Spleen (tissue), 11 donors: ENCODE data around the gene SH3BP4. TPM values are rescaled to one million over a fixed set of nuclear protein-coding genes. Genes with fewer than 3 reads are reported as not detected.

ENCODE experiments used
- DNase-seq: peaks from one replicate; pipeline ENCODE4 v3.0.0-alpha.2; 2020
- H3K27ac ChIP-seq, 8 donors: fragments of 200-600 bp; sonication (generic) in 7 of 8; 1 replicate in 4 of 8; 2 replicates in 4 of 8; pipeline versions ENCODE4 v1.5.0 to v1.8.0; 2016 to 2021; ENCODE audit warnings: inconsistent platforms in 4 of 8, mild to moderate bottlenecking in 4 of 8, moderate library complexity in 1 of 8
- H3K27me3 ChIP-seq, 7 donors: fragments of 200-600 bp; sonication (generic) in 6 of 7; replicated peaks in 1 of 7; 1 replicate in 4 of 7; 2 replicates in 3 of 7; pipeline versions ENCODE4 v1.5.0 to v1.8.0; 2016 to 2021; ENCODE audit warnings: inconsistent platforms in 3 of 7, mild to moderate bottlenecking in 1 of 7
- H3K36me3 ChIP-seq, 6 donors: fragments of 200-600 bp; sonication (generic) in 5 of 6; 1 replicate in 4 of 6; 2 replicates in 2 of 6; pipeline versions ENCODE4 v1.5.0 to v1.8.0; 2016 to 2021; ENCODE audit warnings: inconsistent platforms in 2 of 6
- H3K4me1 ChIP-seq, 6 donors: fragments of 200-600 bp; sonication (generic) in 5 of 6; 1 replicate in 3 of 6; 2 replicates in 3 of 6; pipeline versions ENCODE4 v1.5.0 to v1.8.0; 2016 to 2021; ENCODE audit warnings: inconsistent platforms in 3 of 6
- H3K4me3 ChIP-seq, 8 donors: fragments of 200-600 bp; sonication (generic) in 7 of 8; 1 replicate in 4 of 8; 2 replicates in 4 of 8; pipeline versions ENCODE4 v1.5.0 to v1.8.0; 2016 to 2021; ENCODE audit warnings: inconsistent platforms in 4 of 8, mild to moderate bottlenecking in 4 of 8, moderate library complexity in 2 of 8
- H3K9me3 ChIP-seq, 8 donors: fragments of 200-600 bp; sonication (generic) in 7 of 8; 1 replicate in 4 of 8; 2 replicates in 4 of 8; pipeline versions ENCODE4 v1.5.0 to v1.8.0; 2016 to 2021; ENCODE audit warnings: inconsistent platforms in 4 of 8
- CTCF ChIP-seq, 11 experiments: fragments of 200-600 bp in 7 of 11; fragments of 450-650 bp in 4 of 11; sonication (generic) in 4 of 11; IDR thresholded peaks in 8 of 11; conservative IDR thresholded peaks in 3 of 11; 1 replicate in 7 of 11; 2 replicates in 4 of 11; pipeline versions ENCODE4 v1.4.0 to v1.8.0; 2016 to 2021; ENCODE audit warnings: antibody characterized with exemption in 11 of 11, inconsistent platforms in 4 of 11, mild to moderate bottlenecking in 1 of 11
- POLR2A ChIP-seq, 3 donors: fragments of 450-650 bp; IDR thresholded peaks; one replicate each; pipeline ENCODE4 v1.5.1; 2017; ENCODE audit warnings: antibody characterized with exemption in 3 of 3, mild to moderate bottlenecking in 1 of 3
- POLR2AphosphoS5 ChIP-seq, 3 donors: sonication (generic); formaldehyde crosslinking; IDR thresholded peaks; one replicate each; pipeline ENCODE4 v1.5.1; 2017; ENCODE audit warnings: antibody characterized with exemption in 3 of 3
- WGBS, 5 donors: extraction: QIAGEN DNeasy Blood & Tissue Kit in 3 of 5; methylation state at CpG; one replicate each; pipeline versions ENCODE4 v1.1.5 to v1.1.7; 2013 to 2018; 5-methylcytosine and 5-hydroxymethylcytosine counted together
- intact Hi-C: fragments of 100-400 bp; cut with DNase I; formaldehyde crosslinking; loops from one replicate; pipeline ENCODE4 v1.15.0; 2023; ENCODE audit warnings: low total_unique reads
- polyA plus RNA-seq, 3 donors: library from polyadenylated mRNA; stranded (reverse); fragments of 200-250 nt; gene quantifications; one replicate each; pipeline ENCODE4 v1.2.1, GENCODE V29; 2013
- total RNA-seq, 7 donors: library from RNA; depleted of rRNA in 3 of 7; stranded (reverse); fragments of >200 nt in 3 of 7; fragmentation: NEBNext Ultra II Directional in 4 of 7; extraction: Animal tissue kit (Norgen Biotek cat#: 25700) in 4 of 7; gene quantifications; one replicate each; pipeline versions ENCODE4 v1.1.0 to v1.2.1, GENCODE V29; 2016 to 2021
- donor health status: healthy with polysubstance abuse.
- donor health status: DM: no; HTN: no; CAD: no; lungs with moderate emphysema.
- donor health status: DM: no; HTN: no; CAD: no.
- donor health status: Bipolar disorder and iron deficiency.
- donor health status: healthy.
- donor health status: DM: no; HTN: no; CAD: no.
- donor health status: DM: yes; HTN: yes; CAD: no.

The SH3BP4 gene
- total and polyA plus RNA-seq, 10 donors, result 2.3 to 21.0 (median 12.4) TPM

- intact Hi-C loops, result no loop called here
- WGBS, 5 donors, result 83 to 92% (median 87%) methylated on average over 9 to 10 of the region's 10 CpGs
- DNase-seq, result peak; percentile 73
- no peak for TF ChIP-seq POLR2AphosphoS5 (IDR thresholded peaks at IDR 0.05)
- no peak for TF ChIP-seq POLR2A (IDR thresholded peaks at IDR 0.05)
- TF ChIP-seq CTCF (IDR thresholded peaks at IDR 0.05 in 8 of 11, conservative IDR thresholded peaks at IDR 0.05 in 3 of 11), result no peak
- Histone ChIP-seq H3K4me1 (no peaks in the 10 kb centered on the region), H3K27me3 (no peaks in the 10 kb centered on the region), H3K36me3 (no peaks in the 10 kb centered on the region), H3K27ac (no peak overlapping the region), H3K4me3 (no peak overlapping the region), H3K9me3 (no peaks in the 10 kb centered on the region)
Measured at GRCh38 chr2:235032949-235033348, 81.1 kb downstream of the SH3BP4 start.

- WGBS, 5 donors, result 92 to 94% (median 93%) methylated on average over 30 of the region's 30 CpGs
- TF ChIP-seq POLR2A (IDR thresholded peaks at IDR 0.05) (no peak), POLR2AphosphoS5 (IDR thresholded peaks at IDR 0.05) (no peak), CTCF (IDR thresholded peaks at IDR 0.05 in 8 of 11, conservative IDR thresholded peaks at IDR 0.05 in 3 of 11) (no peak)
- intact Hi-C loops, result no loop called here
- Histone ChIP-seq H3K36me3 (no peaks in the 10 kb centered on the region), H3K4me3 (no peak overlapping the region), H3K27me3 (no peaks in the 10 kb centered on the region), H3K27ac (no peak overlapping the region), H3K9me3 (no peaks in the 10 kb centered on the region), H3K4me1 (no peaks in the 10 kb centered on the region)
- DNase-seq, result no peak
Measured at GRCh38 chr2:235034265-235035118, 82.7 kb downstream of the SH3BP4 start.

- H3K4me1 ChIP-seq, result no peaks in the 10 kb centered on the region
- peak; percentile 6 for DNase-seq
- no peak for TF ChIP-seq CTCF (IDR thresholded peaks at IDR 0.05 in 8 of 11, conservative IDR thresholded peaks at IDR 0.05 in 3 of 11)
- no peak for TF ChIP-seq POLR2A (IDR thresholded peaks at IDR 0.05)
- no peak for TF ChIP-seq POLR2AphosphoS5 (IDR thresholded peaks at IDR 0.05)
- peaks cover 0 to 21% (median 12%) of the 10 kb centered on the region in 6 donors for H3K36me3 ChIP-seq
- H3K4me3 ChIP-seq, result no peak overlapping the region
- WGBS, 5 donors, result 93 to 97% (median 95%) methylated on average over 8 of the region's 8 CpGs
- intact Hi-C loops, result no loop called here
- H3K27me3 ChIP-seq, result no peaks in the 10 kb centered on the region
- no peak overlapping the region for H3K27ac ChIP-seq
- H3K9me3 ChIP-seq, result no peaks in the 10 kb centered on the region
Measured at GRCh38 chr2:235037604-235038166, 85.9 kb downstream of the SH3BP4 start.
